ENCODE measurements around the gene MMS22L.
"Not testable (repeated sequence)": the region's sequence is repeated elsewhere in the genome, so short reads cannot be mapped to it uniquely, and the experiment has no call there.

The MMS22L gene

GRCh38 chr6:97231911-97232310 is 51.1 kb downstream of the MMS22L start:
- DNase-seq, result no peak

- DNase-seq, result no peak
Measured at GRCh38 chr6:97222903-97223302, 60.1 kb downstream of the MMS22L start.

- no peak for DNase-seq
Measured at GRCh38 chr6:97218912-97219311, 64.1 kb downstream of the MMS22L start.

GRCh38 chr6:97215157-97215769 is 67.8 kb downstream of the MMS22L start:
- DNase-seq, result no peak

- no peak for DNase-seq
Measured at GRCh38 chr6:97214671-97215070, 68.3 kb downstream of the MMS22L start.

- DNase-seq, result no peak
Measured at GRCh38 chr6:97207383-97207782, 75.6 kb downstream of the MMS22L start.

- no peak for DNase-seq
Measured at GRCh38 chr6:97205966-97206365, 77.0 kb downstream of the MMS22L start.

GRCh38 chr6:97203343-97203742 is 79.7 kb downstream of the MMS22L start:
- DNase-seq, result no peak

- DNase-seq, result no peak
Measured at GRCh38 chr6:97198046-97198565, 84.9 kb downstream of the MMS22L start.

- DNase-seq, result no peak
Measured at GRCh38 chr6:97195117-97195516, 87.9 kb downstream of the MMS22L start.

- DNase-seq, result no peak
Measured at GRCh38 chr6:97189767-97190166, 93.2 kb downstream of the MMS22L start.

- no peak for DNase-seq
Measured at GRCh38 chr6:97187951-97188350, 95.1 kb downstream of the MMS22L start.

- peak; percentile 65 for DNase-seq
Measured at GRCh38 chr6:97186416-97186999, 96.5 kb downstream of the MMS22L start.

- DNase-seq, result no peak
Measured at GRCh38 chr6:97177905-97178304, 105.1 kb downstream of the MMS22L start.

- DNase-seq, result no peak
Measured at GRCh38 chr6:97176468-97176867, 106.5 kb downstream of the MMS22L start.

- no peak for DNase-seq
Measured at GRCh38 chr6:97175806-97176205, 107.2 kb downstream of the MMS22L start.

- DNase-seq, result no peak
Measured at GRCh38 chr6:97174471-97174870, 108.5 kb downstream of the MMS22L start.

GRCh38 chr6:97160280-97160679 is 122.7 kb downstream of the MMS22L start:
- no peak for DNase-seq

GRCh38 chr6:97155447-97155846 is 127.6 kb downstream of the MMS22L start:
- not testable (repeated sequence) for DNase-seq

- no peak for DNase-seq
Measured at GRCh38 chr6:97154015-97154414, 129.0 kb downstream of the MMS22L start.

- no peak for DNase-seq
Measured at GRCh38 chr6:97151601-97152000, 131.4 kb downstream of the MMS22L start.

GRCh38 chr6:97150932-97151331 is 132.1 kb downstream of the MMS22L start:
- no peak for DNase-seq

- DNase-seq, result no peak
Measured at GRCh38 chr6:97147421-97147820, 135.6 kb downstream of the MMS22L start.

GRCh38 chr6:97145691-97146090 is 137.3 kb downstream of the MMS22L start:
- DNase-seq, result no peak

GRCh38 chr6:97141756-97142155 is 141.3 kb downstream of the MMS22L start:
- no peak for DNase-seq
